H1 (cell line): ENCODE data around the gene RAB40B. TPM values are rescaled to one million over a fixed set of nuclear protein-coding genes. Genes with fewer than 3 reads are reported as not detected.

ENCODE experiments used
- CTCF ChIA-PET: fragments of 300-600 bp; sonication (Branson Sonifier 250); formaldehyde crosslinking; loops from one replicate; lab custom pipeline; 2021; ENCODE audit not compliant: partially characterized antibody; lab: Charles Lee
- POLR2A ChIA-PET: fragments of 300-600 bp; sonication (Branson Sonifier 250); formaldehyde crosslinking; loops from one replicate; lab custom pipeline; 2021; ENCODE audit warnings: inconsistent platforms; ENCODE audit not compliant: partially characterized antibody; lab: Charles Lee
- DNase-seq, 2 experiments: peaks; one replicate each; pipeline versions ENCODE4 v3.0.0 to v3.0.0-alpha.2; 2010 to 2022; ENCODE audit warnings: low spot score in 2 of 2, low read depth in 1 of 2, mixed read lengths in 1 of 2
- FAIRE-seq: peaks from 2 replicates; lab custom pipeline; 2011; peaks lifted over from hg19 to GRCh38; lab: Jason Lieb, UNC
- H2AFZ ChIP-seq: 2 replicates; pipeline ENCODE4 v1.8.1; 2012; ENCODE audit warnings: low read length, inconsistent platforms
- H2AK5ac ChIP-seq: 2 replicates; pipeline ENCODE4 v1.6.1; 2013; ENCODE audit warnings: low read depth, low read length
- H2BK120ac ChIP-seq: replicated peaks from 2 replicates; pipeline ENCODE3; 2013; ENCODE audit warnings: low read depth, low read length, inconsistent platforms
- H2BK12ac ChIP-seq: 2 replicates; pipeline ENCODE4 v1.6.1; 2013; ENCODE audit warnings: low read depth, low read length
- H2BK15ac ChIP-seq: 2 replicates; pipeline ENCODE4 v1.6.1; 2013; ENCODE audit warnings: low read length
- H2BK20ac ChIP-seq: 2 replicates; pipeline ENCODE4 v1.6.1; 2013; ENCODE audit warnings: low read length
- H2BK5ac ChIP-seq: 2 replicates; pipeline ENCODE4 v1.6.1; 2013; ENCODE audit warnings: low read depth, low read length
- H3K14ac ChIP-seq: 2 replicates; pipeline ENCODE4 v1.6.1; 2013; ENCODE audit warnings: inconsistent platforms; ENCODE audit not compliant: insufficient read length
- H3K18ac ChIP-seq: 2 replicates; pipeline ENCODE4 v1.6.1; 2013; ENCODE audit warnings: low read length; ENCODE audit errors: extremely low read depth
- H3K23ac ChIP-seq: 2 replicates; pipeline ENCODE4 v1.6.1; 2013; ENCODE audit warnings: inconsistent platforms; ENCODE audit not compliant: insufficient read length
- H3K23me2 ChIP-seq: 2 replicates; pipeline ENCODE4 v1.6.1; 2013; ENCODE audit warnings: low read depth, low read length
- H3K27ac ChIP-seq: 2 replicates; pipeline ENCODE4 v1.6.1; 2011; ENCODE audit warnings: low read depth, low read length, inconsistent platforms
- H3K27me3 ChIP-seq, 4 experiments: replicated peaks in 1 of 4; 1 replicate in 1 of 4; 2 replicates in 3 of 4; pipeline versions ENCODE4 v1.6.1 to v1.8.1; 2011 to 2013; ENCODE audit warnings: low read length in 3 of 4, mild to moderate bottlenecking in 3 of 4, inconsistent platforms in 2 of 4, mixed read lengths in 2 of 4, moderate library complexity in 1 of 4; ENCODE audit not compliant: control insufficient read depth in 3 of 4, insufficient read depth in 3 of 4; ENCODE audit errors: extremely low read depth in 1 of 4
- H3K36me3 ChIP-seq, 4 experiments: 2 replicates each; pipeline versions ENCODE4 v1.6.1 to v1.8.1; 2011 to 2013; ENCODE audit warnings: mild to moderate bottlenecking in 4 of 4, low read length in 3 of 4, moderate library complexity in 2 of 4, control low read depth in 1 of 4, inconsistent platforms in 1 of 4; ENCODE audit not compliant: insufficient read depth in 4 of 4, control insufficient read depth in 2 of 4
- H3K4ac ChIP-seq: replicated peaks from 2 replicates; pipeline ENCODE3; 2013; ENCODE audit warnings: low read length, low read depth, mixed read lengths, inconsistent platforms; ENCODE audit not compliant: insufficient read length
- H3K4me1 ChIP-seq, 4 experiments: replicated peaks in 1 of 4; 1 replicate in 1 of 4; 2 replicates in 3 of 4; pipeline versions ENCODE4 v1.6.1 to v1.8.1; 2011 to 2013; ENCODE audit warnings: low read length in 3 of 4, inconsistent platforms in 2 of 4, mixed read lengths in 1 of 4; ENCODE audit not compliant: insufficient read depth in 4 of 4, control insufficient read depth in 3 of 4
- H3K4me2 ChIP-seq, 2 experiments: 2 replicates each; pipeline versions ENCODE4 v1.6.1 to v1.8.1; 2011 to 2013; ENCODE audit warnings: low read depth in 2 of 2, low read length in 2 of 2, control low read depth in 1 of 2, inconsistent platforms in 1 of 2, mild to moderate bottlenecking in 1 of 2; ENCODE audit not compliant: insufficient read depth in 1 of 2
- H3K4me3 ChIP-seq, 4 experiments: fragments of 200-600, 300-600 bp in 1 of 4; sonication (generic), shearing (Covaris generic), sonication (Bioruptor Twin) in 1 of 4; 2 replicates each; pipeline versions ENCODE4 v1.5.1 to v1.8.1; 2011 to 2016; ENCODE audit warnings: low read length in 4 of 4, low read depth in 3 of 4, control low read depth in 2 of 4, inconsistent platforms in 2 of 4, mild to moderate bottlenecking in 2 of 4, mixed read lengths in 1 of 4, moderate library complexity in 1 of 4; ENCODE audit not compliant: insufficient read depth in 2 of 4; ENCODE audit errors: extremely low read depth in 1 of 4
- H3K56ac ChIP-seq: replicated peaks from 2 replicates; pipeline ENCODE3; 2013; ENCODE audit warnings: low read depth, mild to moderate bottlenecking, mixed read lengths, low read length, inconsistent platforms; ENCODE audit not compliant: insufficient read length
- H3K79me1 ChIP-seq: 2 replicates; pipeline ENCODE4 v1.6.1; 2013; ENCODE audit warnings: low read depth, low read length, control low read depth
- H3K79me2 ChIP-seq, 2 experiments: 2 replicates each; pipeline versions ENCODE4 v1.6.1 to v1.8.1; 2012 to 2013; ENCODE audit warnings: low read length in 2 of 2, mild to moderate bottlenecking in 2 of 2, inconsistent platforms in 1 of 2; ENCODE audit not compliant: insufficient read depth in 2 of 2, control insufficient read depth in 1 of 2
- H3K9ac ChIP-seq, 4 experiments: replicated peaks in 1 of 4; 1 replicate in 1 of 4; 2 replicates in 3 of 4; pipeline versions ENCODE4 v1.6.1 to v1.8.1; 2011 to 2013; ENCODE audit warnings: low read depth in 3 of 4, low read length in 3 of 4, control low read depth in 2 of 4, mild to moderate bottlenecking in 2 of 4, moderate library complexity in 2 of 4, inconsistent platforms in 1 of 4; ENCODE audit errors: extremely low read depth in 1 of 4
- H3K9me3 ChIP-seq, 2 experiments: 2 replicates each; pipeline versions ENCODE4 v1.6.1 to v1.8.1; 2012 to 2013; ENCODE audit warnings: mild to moderate bottlenecking in 2 of 2, moderate library complexity in 2 of 2, control low read depth in 1 of 2, inconsistent platforms in 1 of 2, low read depth in 1 of 2, low read length in 1 of 2, mixed read lengths in 1 of 2; ENCODE audit not compliant: insufficient read depth in 2 of 2
- H4K20me1 ChIP-seq, 2 experiments: replicated peaks in 1 of 2; 2 replicates each; pipeline versions ENCODE3 to v1.8.1; 2011 to 2013; ENCODE audit warnings: inconsistent platforms in 2 of 2, low read length in 2 of 2, mild to moderate bottlenecking in 1 of 2; ENCODE audit not compliant: insufficient read depth in 2 of 2, control insufficient read depth in 1 of 2
- H4K5ac ChIP-seq: 2 replicates; pipeline ENCODE4 v1.6.1; 2013; ENCODE audit warnings: low read length, low read depth, mixed read lengths, inconsistent platforms; ENCODE audit not compliant: insufficient read length
- H4K8ac ChIP-seq: 2 replicates; pipeline ENCODE4 v1.8.0; 2013; ENCODE audit warnings: mild to moderate bottlenecking, moderate library complexity, low read length, inconsistent platforms; ENCODE audit not compliant: insufficient read depth; ENCODE audit errors: extremely low read depth
- H4K91ac ChIP-seq: replicated peaks from 2 replicates; pipeline ENCODE3; 2013; ENCODE audit warnings: low read length, mixed read lengths, inconsistent platforms; ENCODE audit not compliant: insufficient read length
- CREB1 ChIP-seq: IDR thresholded peaks from 2 replicates; pipeline ENCODE4 v1.6.1; 2012; ENCODE audit warnings: inconsistent platforms
- CTCF ChIP-seq, 3 experiments: IDR thresholded peaks; 1 replicate in 2 of 3; 2 replicates in 1 of 3; pipeline versions ENCODE4 v1.5.1 to v1.6.1; 2011; ENCODE audit warnings: low read length in 3 of 3, mild to moderate bottlenecking in 3 of 3, inconsistent platforms in 2 of 3, low read depth in 1 of 3, moderate library complexity in 1 of 3; ENCODE audit not compliant: insufficient read depth in 1 of 3; ENCODE audit errors: control extremely low read depth in 1 of 3
- HDAC6 ChIP-seq: IDR thresholded peaks from one replicate; pipeline ENCODE4 v1.7.1; 2012; ENCODE audit warnings: low read depth, mild to moderate bottlenecking, inconsistent platforms, low read length, moderate library complexity
- KDM4A ChIP-seq: IDR thresholded peaks from one replicate; pipeline ENCODE4 v1.7.1; 2012; ENCODE audit warnings: low read depth, mild to moderate bottlenecking, moderate library complexity, low read length, inconsistent platforms; ENCODE audit not compliant: severe bottlenecking
- NRF1 ChIP-seq: IDR thresholded peaks from 2 replicates; pipeline ENCODE4 v1.6.1; 2011; ENCODE audit warnings: mild to moderate bottlenecking, low read depth, low read length, improper control_type of control experiment
- RAD21 ChIP-seq, 2 experiments: IDR thresholded peaks in 1 of 2; conservative IDR thresholded peaks in 1 of 2; 2 replicates each; pipeline ENCODE4 v1.6.1; 2011; ENCODE audit warnings: low read depth in 2 of 2, low read length in 2 of 2, improper control_type of control experiment in 1 of 2, inconsistent platforms in 1 of 2, mild to moderate bottlenecking in 1 of 2, moderate library complexity in 1 of 2
- RBBP5 ChIP-seq: IDR thresholded peaks from 2 replicates; pipeline ENCODE4 v1.7.1; 2012; ENCODE audit warnings: low read depth, mild to moderate bottlenecking, inconsistent platforms, low read length, moderate library complexity, borderline replicate concordance
- TAF7 ChIP-seq: optimal IDR thresholded peaks from 2 replicates; pipeline ENCODE3; 2011; ENCODE audit warnings: low read depth, mild to moderate bottlenecking, inconsistent platforms, low read length, moderate library complexity, borderline replicate concordance
- TEAD4 ChIP-seq: IDR thresholded peaks from 2 replicates; pipeline ENCODE4 v1.6.1; 2012; ENCODE audit warnings: low read depth, low read length, inconsistent platforms, mixed read lengths
- WGBS, 2 experiments: shearing (Covaris generic) in 1 of 2; methylation state at CpG; one replicate each; pipeline versions ENCODE4 v1.1.6 to v1.1.7; 2013 to 2015; ENCODE audit warnings: low lambda C conversion rate in 2 of 2, mixed read lengths in 2 of 2, inconsistent platforms in 1 of 2, low coverage in 1 of 2, missing lambda C conversion rate in 1 of 2; ENCODE audit not compliant: insufficient replicate concordance in 2 of 2, insufficient coverage in 1 of 2, insufficient read length in 1 of 2; ENCODE audit errors: extremely low coverage in 1 of 2, missing lambda C conversion rate in 1 of 2; 5-methylcytosine and 5-hydroxymethylcytosine counted together
- polyA plus RNA-seq, 7 experiments: library from polyadenylated mRNA; depleted of rRNA in 3 of 7; stranded (reverse) in 5 of 7; unstranded in 2 of 7; fragments of >200 nt in 5 of 7; fragments of 200-250 nt in 2 of 7; gene quantifications; 1 replicate in 5 of 7; 2 replicates in 1 of 7; 4 replicates in 1 of 7; pipeline versions ENCODE4 v1.2.1 to v1.2.3, GENCODE V29; 2011 to 2013; ENCODE audit warnings: missing spikeins in 2 of 7, mixed read lengths in 2 of 7
- total RNA-seq: library from RNA; stranded (reverse); fragmentation: NEBNext Ultra II Directional; extraction: Animal tissue kit (Norgen Biotek cat#: 25700); gene quantifications from 2 replicates; pipeline ENCODE4 v1.2.1, GENCODE V29; 2021

The RAB40B gene
- total and polyA plus RNA-seq, 2 of the 8 experiments (the other 6 are each of a cell fraction or from before 2014, with no cell fraction given), result 3.1 to 4.6 TPM

DNA sequence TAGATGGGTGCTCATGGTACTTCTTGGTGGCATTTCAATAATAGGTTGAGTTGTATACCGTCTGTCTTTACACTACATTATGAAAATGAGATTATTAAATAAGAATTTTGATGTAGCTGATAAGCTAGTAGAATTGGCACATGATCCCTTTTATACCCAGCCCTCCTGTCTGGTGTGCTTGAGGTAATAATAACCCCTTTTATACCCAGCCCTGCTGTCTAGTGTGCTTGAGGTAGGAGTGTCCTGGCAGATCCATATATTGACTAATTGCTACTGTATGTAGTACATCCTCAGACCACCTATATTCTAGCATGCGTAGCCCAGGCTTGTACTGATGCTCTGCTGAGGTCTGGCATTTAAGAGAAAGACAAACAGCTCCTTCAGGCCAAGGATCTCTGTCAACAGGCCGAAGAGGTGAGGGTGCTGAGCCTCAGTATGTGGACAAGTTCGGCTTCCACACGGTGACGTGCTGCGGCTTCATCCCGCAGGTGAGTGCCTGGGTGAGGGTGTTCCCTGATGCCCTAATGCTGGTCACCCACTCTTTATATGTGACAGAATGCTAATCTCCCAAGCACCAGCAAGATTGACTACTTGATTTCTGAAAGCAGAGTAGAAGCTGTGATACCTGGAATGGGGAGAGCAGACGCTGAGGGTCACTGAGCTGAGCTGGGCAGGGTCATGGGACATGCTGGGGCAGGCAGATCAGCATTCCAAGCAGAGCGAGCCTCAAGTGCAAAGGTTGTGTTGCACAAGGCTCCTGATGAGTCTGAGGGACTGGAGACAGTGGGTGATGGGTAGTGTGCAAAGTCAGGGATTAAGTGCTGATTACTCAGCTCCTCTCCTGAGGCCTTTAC, 42.6 kb upstream of the RAB40B start:
- FAIRE-seq (no peak), DNase-seq (no peak)
- Histone ChIP-seq H3K4me3 (no peak overlapping the region), H2BK20ac (no peak overlapping the region), H3K27me3 (peaks cover 0 to 3% (median 0%) of the 10 kb centered on the region in 4 experiments; a peak in 1 of 7 replicates), H3K23me2 (no peaks in the 10 kb centered on the region), H3K27ac (no peak overlapping the region), H3K4me2 (no peak overlapping the region), H3K23ac (no peak overlapping the region), H3K18ac (no peak overlapping the region), H3K79me1 (peaks cover 2% of the 10 kb centered on the region), H3K9me3 (peaks cover 15 to 20% of the 10 kb centered on the region in 2 experiments), H3K79me2 (no peaks in the 10 kb centered on the region), H3K56ac (no peak overlapping the region), H3K9ac (no peak overlapping the region), H3K4ac (no peak overlapping the region), H4K5ac (no peak overlapping the region), H3K14ac (no peak overlapping the region), H3K36me3 (peaks cover 0 to 28% (median 15%) of the 10 kb centered on the region in 4 experiments; a peak in 7 of 8 replicates), H2BK12ac (no peak overlapping the region), H4K8ac (no peak overlapping the region), H2AK5ac (no peak overlapping the region), H2BK5ac (no peak overlapping the region), H2AFZ (no peak overlapping the region), H4K91ac (no peak overlapping the region), H3K4me1 (no peaks in the 10 kb centered on the region; a peak in 1 of 7 replicates), H2BK15ac (no peak overlapping the region), H4K20me1 (no peaks in the 10 kb centered on the region), H2BK120ac (no peak overlapping the region)
- ChIA-PET CTCF (interaction anchor here (2.0 kb wide), 1 partner anchor 9 kb away, joined by 4 read pairs; no protein-coding TSS in a partner anchor), POLR2A (interaction anchor here (0.7 to 1.5 kb wide), 3 partner anchors 10 to 56 kb away, joined by 3 to 4 read pairs (median 4); no protein-coding TSS in a partner anchor)
- WGBS, 2 experiments, result 97% methylated on average over 10 of the region's 10 CpGs; no CpG with 5 or more reads in 1 of the 2 experiments
- TF ChIP-seq CREB1 (no peak), NRF1 (no peak), TEAD4 (no peak), KDM4A (no peak), HDAC6 (no peak), CTCF (IDR thresholded peaks at IDR 0.05; ENCODE audit: control extremely low read depth in 1 of 3, insufficient read depth in 1 of 3, low read depth in 1 of 3, low read length in 3 of 3) (no peak), RAD21 (IDR thresholded peaks at IDR 0.05 in 1 of 2, conservative IDR thresholded peaks at IDR 0.05 in 1 of 2; ENCODE audit: low read depth in 2 of 2, low read length in 2 of 2) (no peak), TAF7 (no peak), RBBP5 (no peak)
